Eye (tissue), 1 donor: Measurements from ENCODE around the gene PHF21B.

ENCODE experiments used
- DNase-seq: peaks from one replicate; pipeline ENCODE4 v3.0.0-alpha.2; 2015

The PHF21B gene

GRCh38 chr22:44834065-44834464 lies 175.7 kb downstream of the PHF21B start:
- DNase-seq: no peak

DNA sequence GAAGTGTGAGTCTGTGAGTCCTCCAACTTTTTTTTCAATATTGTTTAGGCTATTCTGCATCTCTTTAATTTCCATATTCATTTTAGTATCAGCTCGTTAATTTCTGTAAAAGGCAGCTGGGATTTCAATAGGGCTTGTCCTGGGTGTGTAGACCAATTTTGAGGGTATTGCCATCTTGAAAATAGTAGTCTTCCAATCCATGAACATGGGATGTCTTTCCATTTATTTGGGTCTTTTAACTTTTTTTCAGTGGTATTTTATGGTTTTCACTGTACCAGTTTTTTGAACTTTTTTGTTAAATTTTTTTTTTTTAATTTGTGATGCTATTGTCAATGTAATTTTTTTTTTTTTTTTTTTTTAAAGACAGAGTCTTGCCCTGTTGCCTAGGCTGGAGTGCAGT lies 177.9 kb downstream of the PHF21B start:
- DNase-seq: no peak
